ENCODE measurements around the gene TM9SF1. TPM values are rescaled to one million over a fixed set of nuclear protein-coding genes. Genes with fewer than 3 reads are reported as not detected.

The TM9SF1 gene
- total and polyA plus RNA-seq, 9 of the 15 experiments (the other 6 are each of a cell fraction or from before 2014, with no cell fraction given): 5.3 to 20.3 (median 11.8) TPM

DNA sequence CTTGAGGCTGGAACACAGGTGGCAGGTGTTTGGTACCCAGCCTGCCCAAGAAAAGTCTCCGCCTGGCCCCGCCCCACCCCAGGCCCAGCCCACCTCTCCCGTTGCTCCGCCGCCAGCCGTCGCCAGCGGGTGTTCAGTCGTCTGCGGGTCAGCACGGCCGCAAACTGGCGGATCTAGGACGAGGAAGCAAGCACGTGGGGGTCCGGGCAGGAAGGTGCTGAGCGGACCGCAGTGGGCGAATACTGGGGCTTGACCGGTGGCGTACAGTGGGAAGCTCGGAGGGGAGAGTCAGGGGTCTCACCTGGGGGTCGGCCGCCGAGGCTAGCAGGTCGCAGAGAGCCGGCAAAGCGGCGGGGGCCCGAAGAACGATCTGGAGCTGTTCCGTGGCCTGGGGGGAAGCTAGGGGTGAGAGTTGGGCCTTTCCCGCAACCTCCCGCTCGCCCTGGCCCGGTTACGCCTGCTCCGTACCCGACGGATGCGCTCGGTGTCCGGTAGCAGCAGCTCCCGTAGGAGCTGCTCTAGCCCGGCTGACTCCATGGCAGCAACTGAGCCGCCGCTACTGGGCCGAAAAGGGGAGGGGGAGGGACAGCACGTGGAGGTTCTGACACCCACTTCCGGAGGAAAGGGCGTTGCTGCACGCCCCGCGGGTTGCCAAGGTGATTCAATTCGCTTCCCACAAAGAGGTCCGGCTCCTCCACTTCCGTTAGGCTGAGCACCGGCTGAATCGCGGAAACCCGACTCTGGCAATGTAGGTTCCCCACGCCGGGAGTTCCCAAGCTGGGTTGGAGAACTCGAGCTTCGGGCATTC lies 6.8 kb downstream of the TM9SF1 start, which contains the start of gene IPO4 (continued):
- no peak for TF ChIP-seq ZKSCAN3 (CRISPR knock-in tag; IDR thresholded peaks at IDR 0.05)
- TF ChIP-seq, protein P1, sequence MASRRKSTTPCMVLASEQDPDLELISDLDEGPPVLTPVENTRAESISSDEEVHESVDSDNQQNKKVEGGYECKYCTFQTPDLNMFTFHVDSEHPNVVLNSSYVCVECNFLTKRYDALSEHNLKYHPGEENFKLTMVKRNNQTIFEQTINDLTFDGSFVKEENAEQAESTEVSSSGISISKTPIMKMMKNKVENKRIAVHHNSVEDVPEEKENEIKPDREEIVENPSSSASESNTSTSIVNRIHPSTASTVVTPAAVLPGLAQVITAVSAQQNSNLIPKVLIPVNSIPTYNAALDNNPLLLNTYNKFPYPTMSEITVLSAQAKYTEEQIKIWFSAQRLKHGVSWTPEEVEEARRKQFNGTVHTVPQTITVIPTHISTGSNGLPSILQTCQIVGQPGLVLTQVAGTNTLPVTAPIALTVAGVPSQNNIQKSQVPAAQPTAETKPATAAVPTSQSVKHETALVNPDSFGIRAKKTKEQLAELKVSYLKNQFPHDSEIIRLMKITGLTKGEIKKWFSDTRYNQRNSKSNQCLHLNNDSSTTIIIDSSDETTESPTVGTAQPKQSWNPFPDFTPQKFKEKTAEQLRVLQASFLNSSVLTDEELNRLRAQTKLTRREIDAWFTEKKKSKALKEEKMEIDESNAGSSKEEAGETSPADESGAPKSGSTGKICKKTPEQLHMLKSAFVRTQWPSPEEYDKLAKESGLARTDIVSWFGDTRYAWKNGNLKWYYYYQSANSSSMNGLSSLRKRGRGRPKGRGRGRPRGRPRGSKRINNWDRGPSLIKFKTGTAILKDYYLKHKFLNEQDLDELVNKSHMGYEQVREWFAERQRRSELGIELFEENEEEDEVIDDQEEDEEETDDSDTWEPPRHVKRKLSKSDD (conservative IDR thresholded peaks at IDR 0.05; ENCODE audit: low read length): peak; percentile 69; the same call in 1 of the 2 replicates
- TF ChIP-seq SP2 (IDR thresholded peaks at IDR 0.05; ENCODE audit: extremely low read depth, low read depth, low read length, poor library complexity, severe bottlenecking): no peak
- TF ChIP-seq BCL6 (CRISPR knock-in tag; IDR thresholded peaks at IDR 0.05): no peak
- no peak for TF ChIP-seq HLTF (IDR thresholded peaks at IDR 0.05)
- TF ChIP-seq EZH2 (IDR thresholded peaks at IDR 0.05; ENCODE audit: borderline replicate concordance, low read depth, low read length): no peak
- no peak for TF ChIP-seq ASH1L (IDR thresholded peaks at IDR 0.05; ENCODE audit: borderline replicate concordance, low read depth, partially characterized antibody)
- TF ChIP-seq IFI16 (CRISPR knock-in tag; IDR thresholded peaks at IDR 0.05): no peak
- no peak for TF ChIP-seq SLC30A9 (CRISPR knock-in tag; IDR thresholded peaks at IDR 0.05)
- TF ChIP-seq, protein P2, sequence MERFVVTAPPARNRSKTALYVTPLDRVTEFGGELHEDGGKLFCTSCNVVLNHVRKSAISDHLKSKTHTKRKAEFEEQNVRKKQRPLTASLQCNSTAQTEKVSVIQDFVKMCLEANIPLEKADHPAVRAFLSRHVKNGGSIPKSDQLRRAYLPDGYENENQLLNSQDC (CRISPR knock-in tag; IDR thresholded peaks at IDR 0.05): no peak
- TF ChIP-seq HDGF (IDR thresholded peaks at IDR 0.05): no peak
- TF ChIP-seq RFX7 (CRISPR knock-in tag; IDR thresholded peaks at IDR 0.05): no peak
- peak; percentile 57; the same call in 1 of the 2 replicates for TF ChIP-seq KLF6 (CRISPR knock-in tag; IDR thresholded peaks at IDR 0.05; ENCODE audit: borderline replicate concordance)
- no peak for TF ChIP-seq TSC22D4 (tag; IDR thresholded peaks at IDR 0.05)
- TF ChIP-seq PTTG1 (tag; IDR thresholded peaks at IDR 0.05; ENCODE audit: low read depth): no peak
- TF ChIP-seq ZBTB8A (IDR thresholded peaks at IDR 0.05; ENCODE audit: partially characterized antibody): no peak
- 0 out of 2 replicates have a peak, but pooled peaks have one; percentile 41 for TF ChIP-seq ZNF324 (CRISPR knock-in tag; IDR thresholded peaks at IDR 0.05)
- no peak for TF ChIP-seq CBFA2T2 (conservative IDR thresholded peaks at IDR 0.05)
- TF ChIP-seq OTX1 (CRISPR knock-in tag; IDR thresholded peaks at IDR 0.05): 0 out of 2 replicates have a peak, but pooled peaks have one; percentile 7
- TF ChIP-seq MAFF (IDR thresholded peaks at IDR 0.05; ENCODE audit: low read length): no peak
- no peak for TF ChIP-seq TEAD2 (tag; IDR thresholded peaks at IDR 0.05)
- no peak for TF ChIP-seq RFX5 (IDR thresholded peaks at IDR 0.05; ENCODE audit: low read depth, low read length)
- peak in 1 of 2 experiments; percentile 90; a peak in 2 of 3 replicates for TF ChIP-seq CBX3 (IDR thresholded peaks at IDR 0.05; ENCODE audit: borderline replicate concordance in 1 of 2, low read length in 2 of 2)
- peak; percentile 51 for TF ChIP-seq TAF1 (IDR thresholded peaks at IDR 0.05; ENCODE audit: control insufficient read depth, extremely low read depth, insufficient read depth, low read length, severe bottlenecking)
- peak; percentile 96 for TF ChIP-seq RFX1 (IDR thresholded peaks at IDR 0.05)
- peak; percentile 29 for TF ChIP-seq FIP1L1 (IDR thresholded peaks at IDR 0.05; ENCODE audit: low read depth, low read length, poor library complexity, severe bottlenecking)
- TF ChIP-seq ZNF778 (CRISPR knock-in tag; IDR thresholded peaks at IDR 0.05): no peak
